Endodermal cell (in vitro differentiated cells): ENCODE data around the gene PROM1. TPM values are rescaled to one million over a fixed set of nuclear protein-coding genes. Genes with fewer than 3 reads are reported as not detected.

Source experiments
- DNase-seq: peaks from one replicate; pipeline ENCODE4 v3.0.0-alpha.2; 2017
- H3K27ac ChIP-seq: 2 replicates; pipeline ENCODE4 v1.5.1; 2013; ENCODE audit warnings: mild to moderate bottlenecking, low read depth, low read length, moderate library complexity
- H3K27me3 ChIP-seq: 2 replicates; pipeline ENCODE4 v1.6.1; 2013; ENCODE audit warnings: mild to moderate bottlenecking, low read length, moderate library complexity; ENCODE audit not compliant: insufficient read depth, control insufficient read depth, poor library complexity, severe bottlenecking
- H3K36me3 ChIP-seq: 2 replicates; pipeline ENCODE4 v1.7.0; 2013; ENCODE audit warnings: mild to moderate bottlenecking, low read length, moderate library complexity; ENCODE audit not compliant: control insufficient read depth, insufficient read depth
- H3K4me1 ChIP-seq: one replicate; pipeline ENCODE4 v1.7.0; 2013; ENCODE audit warnings: low read length; ENCODE audit not compliant: control insufficient read depth, insufficient read depth
- H3K4me3 ChIP-seq: 2 replicates; pipeline ENCODE4 v1.5.1; 2013; ENCODE audit warnings: mild to moderate bottlenecking, low read length, moderate library complexity
- H3K9ac ChIP-seq: 2 replicates; pipeline ENCODE4 v1.6.1; 2013; ENCODE audit warnings: mild to moderate bottlenecking, low read length, moderate library complexity; ENCODE audit not compliant: poor library complexity, severe bottlenecking; ENCODE audit errors: extremely low read depth
- H3K9me3 ChIP-seq: 2 replicates; pipeline ENCODE4 v1.6.1; 2013; ENCODE audit warnings: mild to moderate bottlenecking, low read length, moderate library complexity; ENCODE audit not compliant: control insufficient read depth
- H3K27ac Mint-ChIP-seq: 2 replicates; pipeline ENCODE4 v1.8.0; 2020; ENCODE audit warnings: mixed read lengths
- H3K27me3 Mint-ChIP-seq: 2 replicates; pipeline ENCODE4 v1.8.0; 2021; ENCODE audit warnings: mild to moderate bottlenecking, mixed read lengths; ENCODE audit not compliant: insufficient read depth
- H3K36me3 Mint-ChIP-seq: 2 replicates; pipeline ENCODE4 v1.8.0; 2020; ENCODE audit warnings: low read depth, mixed read lengths
- H3K4me1 Mint-ChIP-seq: 2 replicates; pipeline ENCODE4 v1.8.0; 2020; ENCODE audit warnings: mixed read lengths
- H3K4me3 Mint-ChIP-seq: 2 replicates; pipeline ENCODE4 v1.8.0; 2020; ENCODE audit warnings: mild to moderate bottlenecking, moderate library complexity, mixed read lengths
- H3K9me3 Mint-ChIP-seq: 2 replicates; pipeline ENCODE4 v1.8.0; 2020; ENCODE audit warnings: mild to moderate bottlenecking, mixed read lengths
- WGBS, 2 experiments: methylation state at CpG; one replicate each; pipeline versions ENCODE4 v1.1.5 to v1.1.7; 2013; ENCODE audit warnings: missing lambda C conversion rate in 2 of 2, mixed read lengths in 1 of 2; ENCODE audit not compliant: insufficient coverage in 1 of 2, insufficient read length in 1 of 2; 5-methylcytosine and 5-hydroxymethylcytosine counted together
- total RNA-seq, 2 donors: library from RNA; stranded (reverse); fragmentation: NEBNext Ultra II Directional in 1 of 2; extraction: Animal tissue kit (Norgen Biotek cat#: 25700) in 1 of 2; gene quantifications; 2 replicates in 1 of 2; 3 replicates in 1 of 2; pipeline ENCODE4 v1.2.1, GENCODE V29; 2021
- TF ChIP-seq, protein P1 (sequence below): fragments of 200-600 bp; sonication (generic); conservative IDR thresholded peaks from 2 replicates; pipeline ENCODE4 v1.5.0; 2021; ENCODE audit warnings: antibody characterized with exemption, mild to moderate bottlenecking

Gene PROM1
- total RNA-seq, 2 donors from 2014 or later = 38.6 to 51.6 TPM

GRCh38 chr4:16065066-16065465 lies 18.8 kb downstream of the PROM1 start:
- Histone ChIP-seq H3K9ac (no peak overlapping the region), H3K9me3 (no peaks in the 10 kb centered on the region), H3K4me3 (no peak overlapping the region), H3K36me3 (no peaks in the 10 kb centered on the region), H3K27me3 (no peaks in the 10 kb centered on the region), H3K27ac (no peak overlapping the region), H3K4me1 (no peaks in the 10 kb centered on the region)
- H3K9me3 Mint-ChIP-seq = no peaks in the 10 kb centered on the region
- DNase-seq = peak; percentile 29
- WGBS, 2 experiments = 86 to 97% methylated on average over 1 of the region's 1 CpG
- peaks cover 15% of the 10 kb centered on the region for H3K4me1 Mint-ChIP-seq
- H3K36me3 Mint-ChIP-seq = peaks cover 31% of the 10 kb centered on the region
- H3K27ac Mint-ChIP-seq = no peak overlapping the region
- no peak overlapping the region for H3K4me3 Mint-ChIP-seq
- TF ChIP-seq, protein P1, sequence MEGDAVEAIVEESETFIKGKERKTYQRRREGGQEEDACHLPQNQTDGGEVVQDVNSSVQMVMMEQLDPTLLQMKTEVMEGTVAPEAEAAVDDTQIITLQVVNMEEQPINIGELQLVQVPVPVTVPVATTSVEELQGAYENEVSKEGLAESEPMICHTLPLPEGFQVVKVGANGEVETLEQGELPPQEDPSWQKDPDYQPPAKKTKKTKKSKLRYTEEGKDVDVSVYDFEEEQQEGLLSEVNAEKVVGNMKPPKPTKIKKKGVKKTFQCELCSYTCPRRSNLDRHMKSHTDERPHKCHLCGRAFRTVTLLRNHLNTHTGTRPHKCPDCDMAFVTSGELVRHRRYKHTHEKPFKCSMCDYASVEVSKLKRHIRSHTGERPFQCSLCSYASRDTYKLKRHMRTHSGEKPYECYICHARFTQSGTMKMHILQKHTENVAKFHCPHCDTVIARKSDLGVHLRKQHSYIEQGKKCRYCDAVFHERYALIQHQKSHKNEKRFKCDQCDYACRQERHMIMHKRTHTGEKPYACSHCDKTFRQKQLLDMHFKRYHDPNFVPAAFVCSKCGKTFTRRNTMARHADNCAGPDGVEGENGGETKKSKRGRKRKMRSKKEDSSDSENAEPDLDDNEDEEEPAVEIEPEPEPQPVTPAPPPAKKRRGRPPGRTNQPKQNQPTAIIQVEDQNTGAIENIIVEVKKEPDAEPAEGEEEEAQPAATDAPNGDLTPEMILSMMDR = no peak
- no peaks in the 10 kb centered on the region for H3K27me3 Mint-ChIP-seq

DNA sequence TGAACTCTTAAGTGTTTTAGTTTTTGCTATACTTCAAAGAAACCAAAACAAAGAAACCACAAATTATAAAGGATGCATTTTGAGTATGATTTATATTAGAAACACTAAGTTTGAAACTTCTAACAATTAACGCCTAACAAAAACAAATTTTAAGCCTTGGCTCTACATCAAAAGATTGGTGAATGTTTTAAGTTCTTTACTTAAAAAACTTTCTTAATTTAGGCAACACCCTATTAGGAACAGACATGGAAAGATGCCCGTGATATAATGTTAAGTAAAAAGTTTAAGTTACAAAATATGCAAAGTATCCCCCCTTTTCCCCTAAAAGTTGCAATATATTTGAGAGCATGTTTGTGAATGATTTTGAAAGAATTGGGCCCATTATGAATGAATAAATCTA lies 21.2 kb downstream of the PROM1 start:
- Histone ChIP-seq H3K9me3 (no peaks in the 10 kb centered on the region), H3K4me1 (peaks cover 3% of the 10 kb centered on the region), H3K36me3 (no peaks in the 10 kb centered on the region), H3K27me3 (no peaks in the 10 kb centered on the region), H3K27ac (no peak overlapping the region), H3K9ac (no peak overlapping the region), H3K4me3 (no peak overlapping the region)
- Mint-ChIP-seq H3K4me3 (no peak overlapping the region), H3K36me3 (peaks cover 25% of the 10 kb centered on the region), H3K27ac (no peak overlapping the region), H3K4me1 (peaks cover 17% of the 10 kb centered on the region), H3K9me3 (no peaks in the 10 kb centered on the region), H3K27me3 (no peaks in the 10 kb centered on the region)
- TF ChIP-seq, protein P1 = no peak
- no peak for DNase-seq
- no CpG with 5 or more reads among the region's 2 CpGs for WGBS, 2 experiments

DNA sequence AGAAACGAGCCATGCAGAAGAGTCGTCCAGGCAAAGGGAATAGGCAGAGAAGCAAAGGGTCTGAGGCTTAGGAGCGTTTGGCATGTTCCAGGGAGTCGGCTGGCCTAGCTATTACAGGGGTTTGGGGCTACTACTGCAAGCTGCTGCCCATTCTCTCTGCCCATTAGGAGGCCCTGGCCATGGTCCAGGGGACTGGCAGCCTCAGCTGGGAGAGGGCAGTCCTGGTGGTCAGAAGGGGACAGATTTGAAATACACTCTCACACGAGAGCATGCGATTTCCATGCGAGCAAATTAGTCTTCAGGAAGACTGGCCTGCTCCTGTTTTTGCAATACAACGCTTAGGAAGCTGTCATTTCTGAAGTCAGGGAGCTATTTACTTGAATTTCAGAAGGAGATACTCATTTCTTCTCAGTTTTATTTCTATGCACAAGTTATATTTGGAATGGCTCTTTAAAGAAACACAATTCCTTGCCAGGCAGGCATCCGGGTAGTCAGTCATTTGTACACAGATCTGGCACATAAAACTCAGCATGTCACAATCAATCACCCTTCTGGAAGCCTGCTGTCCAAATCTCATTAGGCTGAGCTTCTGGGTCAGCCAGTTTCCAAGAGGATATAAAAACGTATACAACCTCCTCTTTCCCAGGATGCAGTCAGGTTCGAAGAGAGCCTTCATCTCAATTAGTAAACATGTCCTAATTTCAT lies 27.0 kb downstream of the PROM1 start:
- Mint-ChIP-seq H3K9me3 (no peaks in the 10 kb centered on the region), H3K4me3 (no peak overlapping the region), H3K27me3 (no peaks in the 10 kb centered on the region), H3K27ac (no peak overlapping the region), H3K36me3 (peaks cover 2% of the 10 kb centered on the region), H3K4me1 (peaks cover 18% of the 10 kb centered on the region)
- Histone ChIP-seq H3K27ac (peak overlapping the region; percentile 15), H3K4me1 (peaks cover 3% of the 10 kb centered on the region), H3K4me3 (no peak overlapping the region), H3K9ac (no peak overlapping the region), H3K36me3 (no peaks in the 10 kb centered on the region), H3K27me3 (no peaks in the 10 kb centered on the region), H3K9me3 (no peaks in the 10 kb centered on the region)
- TF ChIP-seq, protein P1 = peak; percentile 12
- WGBS, 2 experiments = 82 to 92% methylated on average over 11 of the region's 11 CpGs
- DNase-seq = no peak
